GM19395 (cell line): Measurements from ENCODE around the gene EMC8.

Source experiments
- ATAC-seq: cut with Tn5 transposase; IDR thresholded peaks from one replicate; pipeline ENCODE4 v1.9.1; 2021; ENCODE audit warnings: mild to moderate bottlenecking, moderate library complexity; ENCODE audit not compliant: unreplicated experiment

Gene EMC8

DNA sequence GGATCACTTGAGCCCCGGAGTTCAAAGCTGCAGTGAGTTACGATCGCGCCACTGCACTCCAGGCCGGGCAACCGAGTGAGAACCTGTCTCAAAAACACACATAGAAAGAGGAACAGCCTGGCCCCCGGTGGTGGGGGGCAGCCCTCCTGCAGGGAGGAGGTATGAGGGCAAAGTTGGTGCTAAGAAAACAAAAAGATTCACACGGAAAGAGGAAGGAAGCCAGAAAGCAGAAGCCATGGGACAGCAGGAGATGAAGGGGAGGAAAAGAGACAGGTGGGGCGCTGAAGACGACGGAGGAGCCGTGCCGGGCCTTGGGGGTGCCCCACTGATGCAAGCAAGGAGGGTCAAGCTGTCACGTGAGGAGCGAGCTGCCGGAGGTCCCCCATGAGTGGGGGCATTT lies 40.2 kb downstream of the EMC8 start:
- ATAC-seq: no peak

DNA sequence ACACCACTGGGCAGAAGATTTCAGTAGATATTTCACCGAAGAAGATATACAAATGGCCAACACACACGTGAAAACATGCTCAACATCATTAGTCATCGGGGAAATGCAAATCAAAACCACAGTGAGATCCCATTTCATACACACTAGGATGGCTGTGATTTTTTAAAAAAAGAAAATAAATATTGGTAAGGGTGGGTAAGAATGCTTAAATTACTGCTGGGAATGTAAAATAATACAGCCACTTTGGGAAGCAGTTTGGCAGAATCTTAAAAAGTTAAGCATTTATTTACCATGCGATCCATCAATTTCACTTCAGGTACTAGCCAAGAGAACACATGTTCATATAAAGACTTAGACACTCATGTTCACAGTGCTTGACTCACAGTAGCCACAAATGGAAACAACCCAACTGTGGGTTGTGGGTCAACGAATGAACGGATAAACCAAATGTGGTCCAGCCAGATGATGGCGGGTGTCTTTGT lies 42.0 kb downstream of the EMC8 start:
- no peak for ATAC-seq

DNA sequence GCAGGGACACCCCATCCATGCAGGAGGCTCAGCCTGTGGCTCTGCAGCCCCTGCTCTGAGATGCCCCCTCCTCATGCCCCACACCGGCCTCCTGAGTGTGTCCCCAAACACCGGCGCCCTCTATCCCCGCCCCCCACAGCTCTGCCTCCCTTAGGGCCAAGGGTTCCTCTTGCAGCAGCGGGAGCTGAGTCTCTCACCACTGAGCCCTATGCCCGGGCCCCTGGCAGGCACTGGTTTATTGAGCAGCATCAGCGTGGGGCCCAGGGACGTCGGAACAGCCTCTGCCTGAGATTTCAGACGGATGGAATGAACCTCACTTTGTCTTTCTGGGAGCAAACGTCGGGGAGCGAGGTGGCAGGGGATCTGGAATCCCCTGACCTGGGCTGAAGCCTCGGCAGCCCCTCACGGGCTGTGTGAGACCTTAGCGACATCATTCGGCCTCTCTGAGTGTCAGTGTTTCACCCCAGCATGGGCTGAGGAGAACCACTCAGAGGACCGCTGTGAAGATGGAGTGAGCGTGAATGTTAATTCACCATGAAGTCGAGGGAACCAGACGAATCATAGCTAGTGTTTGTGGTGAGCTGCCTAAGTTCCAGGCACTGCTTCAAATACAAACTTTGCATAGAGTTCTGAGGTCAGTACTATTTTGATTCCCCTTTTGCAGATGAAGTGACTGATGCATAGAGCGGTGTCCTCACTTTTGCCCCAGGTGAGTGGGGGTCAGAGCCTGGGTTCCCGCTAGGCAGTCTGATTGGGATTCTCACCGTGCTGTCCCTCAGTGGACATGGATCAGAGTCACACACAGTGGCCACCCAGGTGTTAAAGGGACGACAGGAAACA lies 43.2 kb downstream of the EMC8 start:
- ATAC-seq: peak; percentile 60

DNA sequence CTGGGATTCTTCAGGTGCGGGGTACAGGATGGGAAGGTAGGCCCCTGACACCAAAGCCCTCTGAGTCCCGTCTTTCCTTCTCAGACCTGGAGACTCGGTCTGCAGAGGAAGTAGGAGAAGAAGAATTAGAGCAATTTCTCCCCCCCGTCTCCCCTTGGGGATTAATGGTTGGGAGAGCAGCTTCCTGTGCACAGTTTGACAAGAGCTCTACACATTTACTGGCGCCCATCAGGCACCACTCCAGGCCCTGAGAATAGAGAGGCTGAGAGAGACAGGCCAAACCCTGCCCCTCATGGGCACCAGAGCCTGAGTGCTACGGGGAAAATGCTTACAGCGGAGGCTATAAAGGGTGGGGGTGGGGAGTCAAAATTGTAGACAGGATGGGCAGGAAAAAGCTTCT lies 44.9 kb downstream of the EMC8 start:
- no peak for ATAC-seq

DNA sequence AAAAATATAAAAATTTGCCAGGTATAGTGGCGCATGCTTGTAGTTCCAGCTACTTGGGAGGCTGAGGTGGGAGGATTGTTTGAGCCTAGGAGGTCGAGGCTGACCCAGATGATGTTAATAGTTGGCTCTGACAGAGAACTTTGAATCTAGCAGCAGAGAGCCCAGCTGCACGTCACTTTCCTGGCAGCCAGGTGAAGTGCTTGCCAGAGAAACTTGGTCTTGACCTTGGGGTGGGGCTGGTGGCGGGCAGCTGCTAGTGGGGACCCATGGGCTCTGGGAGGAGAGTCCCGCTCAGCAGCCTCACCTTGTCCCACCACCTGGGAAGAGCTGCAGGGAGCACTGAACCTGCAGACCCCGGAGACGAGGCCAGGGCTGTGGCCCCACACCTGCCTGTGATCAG lies 45.4 kb downstream of the EMC8 start:
- ATAC-seq: no peak

DNA sequence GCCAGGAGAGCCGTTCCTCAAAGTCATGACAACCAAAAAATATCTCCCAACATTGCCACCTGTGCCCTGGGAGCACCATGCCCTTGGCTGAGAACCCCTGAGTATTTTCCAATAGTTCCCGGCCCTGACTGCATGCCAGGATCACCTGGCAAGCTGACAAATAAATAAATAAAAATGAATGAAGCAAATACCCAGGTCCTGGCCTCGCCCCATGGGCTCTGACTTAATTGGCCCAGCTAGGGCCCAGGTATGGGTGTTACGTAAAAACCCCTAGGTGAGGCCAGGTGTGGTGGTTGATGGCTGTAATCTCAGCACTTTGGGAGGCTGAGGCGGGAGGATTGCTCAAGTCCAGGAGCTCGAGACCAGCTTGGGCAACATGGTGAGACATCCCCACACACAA lies 45.8 kb downstream of the EMC8 start:
- no peak for ATAC-seq

DNA sequence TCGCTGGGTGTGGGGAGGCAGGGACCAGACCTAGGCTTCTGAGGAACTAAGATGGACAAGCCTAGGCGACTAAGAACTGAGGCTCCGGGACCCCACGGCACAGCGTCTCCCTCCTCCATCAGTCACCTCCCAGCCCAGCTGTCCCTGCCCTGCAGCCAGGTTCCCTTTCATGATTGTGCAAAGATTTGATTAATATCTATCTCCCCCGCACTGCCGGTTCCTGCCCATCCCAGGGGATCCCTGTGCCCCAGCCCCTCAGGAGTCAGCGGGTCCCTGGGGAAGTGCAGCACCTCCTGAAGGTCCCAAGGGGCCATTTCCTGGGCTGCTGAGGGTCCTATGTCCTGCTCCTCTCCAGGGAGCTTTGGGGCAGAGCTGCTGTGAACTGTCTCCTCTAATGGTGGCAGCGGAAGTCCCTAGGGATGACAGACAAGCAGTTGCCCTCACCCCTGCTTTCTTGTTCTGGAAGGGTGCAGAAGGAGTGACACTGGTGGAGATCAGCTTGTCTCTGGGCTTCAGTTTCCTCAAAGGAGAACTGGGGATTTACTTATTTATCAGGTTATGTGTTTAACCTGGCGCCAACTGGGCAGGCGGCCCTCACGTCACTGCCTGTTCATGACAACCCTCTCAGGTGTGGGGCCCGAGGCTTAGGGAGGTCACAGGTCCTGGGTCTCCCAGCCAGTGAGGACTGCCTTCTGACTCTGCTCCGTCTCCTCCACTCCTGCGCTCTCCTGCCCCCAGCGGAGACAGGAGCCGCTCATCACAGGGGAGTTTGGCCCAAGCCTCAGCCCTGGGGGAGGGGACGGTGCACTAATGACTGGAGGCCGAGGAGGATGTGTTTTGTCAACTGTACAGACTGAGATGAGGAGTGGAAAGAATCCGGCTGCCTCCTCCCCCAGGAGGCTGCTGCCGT lies 46.6 kb downstream of the EMC8 start:
- no peak for ATAC-seq

DNA sequence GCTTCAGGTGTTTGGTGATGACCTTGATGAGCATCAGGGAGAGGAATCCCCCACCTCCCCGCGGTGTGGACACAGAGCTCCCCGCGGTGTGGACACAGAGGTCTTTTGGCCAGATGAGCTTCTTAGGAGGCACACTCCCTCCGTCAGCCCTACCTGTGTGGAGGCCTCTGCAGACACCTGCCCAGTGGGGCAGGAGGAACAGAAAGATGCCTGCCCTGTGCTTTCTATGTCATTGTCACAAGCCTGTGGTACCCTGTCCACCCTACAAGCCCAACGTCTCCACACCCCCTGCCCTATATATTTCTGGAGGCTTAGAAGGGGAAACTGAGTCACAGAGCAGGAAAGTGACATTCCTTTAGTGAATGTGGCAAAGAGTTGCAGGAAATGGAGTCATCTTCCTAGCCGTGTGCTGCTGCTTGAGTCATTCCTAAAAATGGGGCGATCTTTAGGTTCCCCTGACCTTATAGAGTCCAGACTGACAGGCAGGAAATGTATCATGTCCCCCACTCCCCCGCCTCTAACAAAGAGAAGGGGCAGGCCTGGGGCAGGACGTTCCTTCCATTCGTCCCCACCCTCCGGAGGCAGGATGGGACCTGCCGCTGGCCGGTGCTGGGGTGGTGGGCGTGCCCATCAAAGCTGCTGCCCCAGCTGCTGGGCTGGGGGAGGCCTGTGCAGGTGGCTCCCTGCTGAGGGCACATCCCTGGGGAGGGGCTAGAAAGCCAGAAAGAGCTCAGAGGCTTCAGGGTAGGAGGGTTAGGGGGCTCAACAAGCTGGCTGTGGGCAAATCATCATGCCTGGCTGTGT lies 47.4 kb downstream of the EMC8 start:
- no peak for ATAC-seq

DNA sequence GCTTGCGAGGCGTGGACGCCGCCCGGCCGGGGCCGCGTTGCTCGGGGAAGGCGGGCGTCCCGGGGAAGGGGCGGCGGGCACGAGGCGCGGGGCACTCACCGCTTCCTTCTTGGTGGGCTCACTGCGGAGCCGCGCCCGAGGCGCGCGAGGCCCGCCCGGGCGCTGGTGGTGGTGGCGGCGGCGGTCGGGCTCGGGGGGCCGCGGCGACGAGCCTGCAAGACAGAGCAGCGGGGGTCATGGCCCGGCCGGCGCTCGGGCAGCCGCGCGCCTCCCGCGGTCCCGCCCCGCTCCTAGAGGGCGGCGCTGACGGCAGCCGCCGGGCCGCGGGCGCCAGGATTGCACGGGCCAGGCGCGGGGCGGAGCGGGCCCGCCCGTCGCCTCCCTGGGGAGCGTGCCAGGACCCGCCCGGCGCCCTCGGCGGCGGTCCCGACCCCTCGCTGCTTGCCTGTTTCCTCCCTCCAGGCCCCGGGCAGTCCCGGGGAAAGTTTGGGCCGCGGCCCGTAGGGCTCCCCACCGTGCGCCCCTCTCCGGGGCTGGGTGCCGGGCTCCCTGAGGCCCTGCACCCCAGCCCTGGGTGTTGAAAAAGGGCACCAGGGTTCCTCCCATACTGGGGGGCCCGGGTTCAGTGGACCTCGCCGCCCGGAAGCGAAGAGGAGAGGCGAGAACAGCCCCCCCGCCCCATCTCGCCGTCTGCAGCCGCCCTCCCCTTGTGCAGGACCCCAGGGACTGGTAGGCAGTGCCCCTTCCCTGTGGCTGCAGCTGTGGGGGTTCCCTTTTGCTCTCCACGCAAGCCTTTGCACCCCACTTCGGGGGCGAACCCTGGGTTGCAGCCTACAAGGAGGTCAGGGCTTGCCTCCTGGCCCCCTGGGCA lies 48.3 kb downstream of the EMC8 start, which contains the start of gene C16orf74:
C16orf74 (minus strand) TSS at position 270 of the 871 bp plus-strand sequence. CDS start 15,879 bp downstream, outside the sequence.
- ATAC-seq: no peak

DNA sequence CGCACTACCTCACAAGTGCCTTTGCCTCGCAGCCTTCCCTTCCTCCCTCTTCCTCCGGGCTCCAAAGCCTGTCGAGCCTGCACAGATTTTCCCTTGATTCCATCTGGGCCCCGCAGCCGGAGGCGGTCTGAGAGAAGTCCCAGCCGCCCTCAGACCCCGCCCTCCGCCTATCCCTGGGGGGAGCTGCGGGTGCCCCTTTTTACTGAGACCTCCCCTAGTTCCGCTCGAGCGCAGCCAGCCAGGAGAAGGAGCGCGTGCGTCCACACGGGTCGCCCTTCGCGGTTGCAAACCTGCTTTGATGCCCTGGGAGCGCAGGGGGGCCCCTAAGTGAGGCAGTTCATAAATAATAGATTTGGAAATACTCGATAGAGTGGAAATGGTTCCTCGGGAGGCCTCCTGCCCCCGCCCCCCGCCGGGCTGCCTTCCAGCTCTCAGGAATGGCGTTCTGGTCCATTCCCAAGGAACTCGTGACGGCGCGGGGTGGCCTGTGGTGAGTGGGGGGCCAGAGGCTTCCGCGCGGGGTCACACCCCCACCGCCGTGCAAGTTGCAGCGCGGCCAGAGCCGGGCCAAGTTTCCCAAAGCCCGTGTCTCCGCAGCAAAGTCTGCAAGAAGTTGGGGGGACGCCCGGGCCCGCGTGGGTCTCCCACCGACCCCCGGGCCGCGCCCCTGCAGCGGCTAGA lies 49.1 kb downstream of the EMC8 start:
- no peak for ATAC-seq

DNA sequence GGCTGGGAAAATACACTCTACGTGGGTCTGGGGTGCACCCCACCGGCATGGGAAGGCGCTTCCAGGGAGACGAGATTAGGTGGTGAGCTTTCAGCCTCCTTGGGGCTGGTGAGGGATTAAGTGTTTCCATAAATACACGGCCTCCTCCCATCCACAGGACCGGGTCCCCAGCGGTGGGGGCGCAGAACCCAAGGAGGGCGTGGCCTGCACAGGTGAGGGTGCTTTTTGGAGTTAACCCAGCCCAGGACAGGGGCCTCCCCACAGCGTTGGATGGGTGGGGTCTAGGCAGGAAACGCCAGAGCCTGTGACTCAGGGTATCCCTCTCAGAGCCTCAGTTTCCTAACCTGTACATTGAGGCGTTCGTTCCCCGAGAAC lies 49.6 kb downstream of the EMC8 start:
- no peak for ATAC-seq

DNA sequence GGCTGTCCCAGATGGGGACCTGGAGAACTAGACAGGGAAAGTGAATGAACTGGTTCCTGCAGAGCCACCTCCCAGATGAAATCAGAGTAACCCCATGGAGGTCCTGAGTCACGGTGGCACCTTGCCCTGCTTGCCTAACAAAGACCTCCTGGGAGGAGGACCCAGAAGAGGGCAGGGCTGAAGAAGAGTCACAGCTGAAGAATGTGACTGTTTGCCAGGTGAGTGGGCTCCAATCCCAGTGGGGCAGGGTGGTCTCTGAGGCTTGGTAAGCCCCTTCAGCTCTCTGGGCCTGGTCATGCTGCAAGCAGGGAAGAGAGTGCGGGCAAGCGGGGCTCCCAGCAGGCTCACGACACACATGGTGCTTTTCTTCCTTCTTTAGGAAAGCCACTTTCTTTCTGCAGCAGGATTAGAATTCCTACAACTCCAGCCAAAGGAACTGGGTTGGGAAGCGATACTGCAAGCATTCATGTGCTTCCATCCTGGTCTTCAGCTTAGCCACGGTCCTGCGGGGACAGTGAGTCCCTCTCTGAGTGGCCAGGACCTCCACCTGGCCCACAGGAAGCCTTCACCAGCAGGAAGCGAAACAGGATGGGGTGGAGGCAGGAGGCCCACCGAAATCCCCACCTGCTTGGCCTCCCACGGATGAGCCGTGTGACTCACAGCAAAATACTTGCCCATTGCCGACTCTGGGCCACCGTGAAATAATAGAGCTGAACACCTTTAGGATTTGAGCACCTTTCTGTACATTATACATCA lies 52.7 kb downstream of the EMC8 start:
- no peak for ATAC-seq

DNA sequence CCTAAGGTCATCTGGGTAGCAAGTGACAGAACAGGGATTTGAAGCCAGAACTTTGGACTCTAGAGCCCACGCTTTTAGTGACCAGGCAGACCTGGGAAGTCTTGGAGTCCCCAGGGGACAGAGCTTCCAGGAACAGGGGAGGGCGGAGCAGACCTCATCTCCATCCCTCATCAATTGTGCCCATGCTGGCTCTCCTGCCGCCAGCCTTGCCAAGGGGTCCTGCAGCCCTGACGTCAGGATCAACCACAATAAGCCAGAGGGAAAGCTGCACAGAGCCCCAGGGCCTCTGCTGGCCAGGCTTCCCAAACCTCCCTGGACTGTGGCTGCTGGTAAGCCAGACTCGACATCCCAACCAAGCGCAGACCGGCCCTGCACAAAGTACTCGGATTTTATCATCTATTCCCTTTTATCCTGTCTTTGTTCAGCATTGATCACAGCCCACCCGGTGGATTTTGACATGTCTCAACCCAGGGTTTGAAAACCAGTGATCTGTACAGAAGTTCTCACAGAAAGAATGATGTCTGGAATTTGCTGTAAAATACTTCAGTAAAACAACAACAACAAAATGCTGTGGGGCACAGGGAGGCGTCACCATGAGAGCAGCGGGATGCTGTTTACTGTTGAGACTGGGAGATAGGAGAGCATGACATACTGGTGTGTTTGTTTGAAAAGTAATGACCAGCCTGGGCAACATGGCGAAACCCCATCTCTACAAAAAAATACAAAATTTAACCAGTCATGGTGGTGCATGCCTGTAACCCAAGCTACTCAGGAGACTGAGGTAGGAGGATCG lies 60.2 kb downstream of the EMC8 start:
- no peak for ATAC-seq

DNA sequence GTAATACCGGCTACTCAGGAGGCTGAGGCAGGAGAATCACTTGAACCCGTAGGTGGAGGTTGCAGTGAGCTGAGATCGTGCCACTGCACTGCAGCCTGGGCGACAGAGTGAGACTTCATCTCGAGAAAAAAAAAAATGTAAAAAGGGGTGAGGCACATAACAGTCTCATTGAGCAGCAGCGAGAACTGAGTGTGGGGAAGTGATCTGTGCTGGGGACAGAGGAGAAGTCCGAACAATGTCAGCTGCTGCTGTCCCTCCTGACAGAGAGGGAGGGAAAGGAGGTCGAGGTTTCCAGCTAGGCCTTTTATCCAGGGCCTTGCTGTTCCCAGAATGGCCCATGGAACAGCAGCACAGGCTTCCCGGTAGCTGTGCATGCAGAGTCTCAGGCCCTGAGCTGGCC lies 62.4 kb downstream of the EMC8 start:
- no peak for ATAC-seq

DNA sequence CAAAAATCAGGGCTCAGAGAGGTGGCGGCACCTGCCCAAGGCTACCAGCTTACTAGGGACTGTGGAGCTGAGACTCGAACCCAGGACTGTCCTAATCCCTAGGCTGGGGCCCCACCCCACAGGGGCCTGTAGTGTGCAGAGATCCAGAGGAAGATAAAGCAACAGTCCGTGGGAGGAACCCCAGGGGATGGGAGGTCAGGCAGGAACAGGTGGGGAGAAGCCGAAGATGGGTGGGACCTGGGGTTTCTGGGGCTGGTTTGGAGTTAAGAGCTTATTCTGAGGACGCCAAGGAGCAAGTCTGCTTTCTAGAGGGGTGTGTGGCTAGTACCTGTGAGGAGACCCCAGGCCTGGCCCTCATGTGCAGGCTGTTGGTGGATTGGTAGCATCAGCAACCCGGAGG lies 63.4 kb downstream of the EMC8 start:
- no peak for ATAC-seq

DNA sequence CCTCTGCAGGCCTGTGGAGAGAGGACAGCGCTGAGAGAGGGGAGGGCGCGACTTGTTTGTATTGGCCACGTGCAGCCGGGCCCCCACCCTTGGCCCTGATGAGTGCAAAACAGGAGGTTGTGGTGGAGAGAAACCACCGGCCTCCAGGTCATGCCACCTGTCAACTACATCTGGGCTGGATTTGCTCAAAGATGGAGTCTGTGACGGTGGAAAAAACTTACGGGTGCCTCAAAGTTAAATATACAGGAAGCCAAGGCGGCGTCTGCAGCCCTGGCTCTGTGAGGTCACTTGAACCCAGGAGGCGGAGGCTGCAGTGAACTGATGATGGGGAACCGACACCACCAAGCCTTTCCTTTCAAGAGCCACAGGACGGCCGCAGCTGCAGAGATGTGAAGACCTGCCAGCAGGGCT lies 64.1 kb downstream of the EMC8 start:
- peak; percentile 87 for ATAC-seq

DNA sequence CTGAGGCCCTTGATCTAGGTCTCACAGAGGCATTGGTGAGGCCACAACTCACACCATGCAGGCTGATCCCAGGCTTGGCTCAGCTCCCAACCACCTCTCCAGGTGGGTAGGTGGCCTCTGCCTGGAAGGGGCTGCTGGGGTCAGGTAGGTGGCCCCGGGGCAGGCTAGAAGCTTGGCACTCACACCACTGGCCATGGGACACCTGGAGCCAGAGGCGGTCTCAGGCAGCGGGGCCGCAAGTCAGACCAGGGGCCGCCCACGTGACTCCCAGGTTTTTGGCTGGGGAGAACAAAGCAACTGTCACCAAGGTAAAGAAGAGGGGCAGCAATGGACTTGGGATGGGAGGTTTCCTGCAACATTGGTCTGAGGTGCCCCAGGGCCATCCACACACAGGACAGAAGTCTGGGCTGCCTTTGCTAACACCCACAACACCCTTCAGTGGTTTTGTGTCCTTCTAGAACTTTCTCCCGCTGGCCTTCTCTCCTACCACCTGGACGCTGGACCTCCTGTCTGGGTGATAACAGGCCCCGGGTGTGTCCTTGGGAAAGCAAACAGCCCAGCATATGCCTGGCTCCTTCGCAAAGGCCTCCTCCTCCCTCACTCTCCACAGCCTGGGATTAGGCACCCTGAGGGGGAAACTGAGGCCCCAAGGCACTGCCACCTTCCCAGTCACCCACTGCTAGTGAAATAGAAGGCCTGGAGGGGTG lies 64.9 kb downstream of the EMC8 start:
- ATAC-seq: no peak
